Activated CD8-positive, alpha-beta T cell treated with anti-CD3 and anti-CD28 coated beads for 36 hours (primary cell): ENCODE measurements around the gene SPATA7. TPM values are rescaled to one million over a fixed set of nuclear protein-coding genes. Genes with fewer than 3 reads are reported as not detected.

Experiments used
- ATAC-seq: fragments of 200-7000 bp; cut with Tn5 transposase; one replicate; pipeline ENCODE4 v1.10.0; 2021; ENCODE audit warnings: mild to moderate bottlenecking, moderate library complexity
- CTCF ChIA-PET: fragments of 350-600 bp; sonication (Branson Sonifier 250); formaldehyde crosslinking; loops from one replicate; lab custom pipeline; 2021; ENCODE audit warnings: antibody characterized with exemption; lab: Charles Lee
- POLR2A ChIA-PET: fragments of 350-600 bp; sonication (Branson Sonifier 250); formaldehyde crosslinking; loops from one replicate; lab custom pipeline; 2021; ENCODE audit warnings: antibody characterized with exemption; lab: Charles Lee
- DNase-seq: peaks from one replicate; pipeline ENCODE4 v3.0.0-alpha.2; 2020
- H3K27ac Mint-ChIP-seq: one replicate; pipeline ENCODE4 v1.8.0; 2021; ENCODE audit warnings: mild to moderate bottlenecking, mixed read lengths
- H3K27me3 Mint-ChIP-seq: one replicate; pipeline ENCODE4 v1.8.0; 2021; ENCODE audit warnings: mixed read lengths
- H3K36me3 Mint-ChIP-seq: one replicate; pipeline ENCODE4 v1.8.0; 2021; ENCODE audit warnings: low read depth, mixed read lengths
- H3K4me1 Mint-ChIP-seq: one replicate; pipeline ENCODE4 v1.8.0; 2021; ENCODE audit warnings: low read depth, mixed read lengths
- H3K4me3 Mint-ChIP-seq: one replicate; pipeline ENCODE4 v1.8.0; 2021; ENCODE audit warnings: mild to moderate bottlenecking, moderate library complexity, mixed read lengths
- H3K9me3 Mint-ChIP-seq: one replicate; pipeline ENCODE4 v1.8.0; 2021; ENCODE audit warnings: mixed read lengths
- intact Hi-C: fragments of 100-400 bp; cut with micrococcal nuclease; formaldehyde crosslinking; loops from one replicate; pipeline ENCODE4 v1.10.0; 2022
- total RNA-seq, 2 experiments: library from RNA; stranded (reverse); gene quantifications; one replicate each; pipeline ENCODE4 v1.2.3, GENCODE V29; 2021
- TF ChIP-seq, protein P1 (sequence below): fragments of 200-600 bp; IDR thresholded peaks from one replicate; pipeline ENCODE4 v1.8.0; 2022; ENCODE audit warnings: antibody characterized with exemption, mild to moderate bottlenecking

The SPATA7 gene
- total RNA-seq, 2 experiments from 2014 or later: 3.0 to 3.1 TPM

GRCh38 chr14:88424573-88424972 lies 39.1 kb downstream of the SPATA7 start:
- Mint-ChIP-seq H3K27me3 (no peaks in the 10 kb centered on the region), H3K9me3 (no peaks in the 10 kb centered on the region), H3K27ac (no peak overlapping the region), H3K4me3 (no peak overlapping the region), H3K36me3 (peaks cover 1% of the 10 kb centered on the region), H3K4me1 (peaks cover 3% of the 10 kb centered on the region)
- TF ChIP-seq, protein P1, sequence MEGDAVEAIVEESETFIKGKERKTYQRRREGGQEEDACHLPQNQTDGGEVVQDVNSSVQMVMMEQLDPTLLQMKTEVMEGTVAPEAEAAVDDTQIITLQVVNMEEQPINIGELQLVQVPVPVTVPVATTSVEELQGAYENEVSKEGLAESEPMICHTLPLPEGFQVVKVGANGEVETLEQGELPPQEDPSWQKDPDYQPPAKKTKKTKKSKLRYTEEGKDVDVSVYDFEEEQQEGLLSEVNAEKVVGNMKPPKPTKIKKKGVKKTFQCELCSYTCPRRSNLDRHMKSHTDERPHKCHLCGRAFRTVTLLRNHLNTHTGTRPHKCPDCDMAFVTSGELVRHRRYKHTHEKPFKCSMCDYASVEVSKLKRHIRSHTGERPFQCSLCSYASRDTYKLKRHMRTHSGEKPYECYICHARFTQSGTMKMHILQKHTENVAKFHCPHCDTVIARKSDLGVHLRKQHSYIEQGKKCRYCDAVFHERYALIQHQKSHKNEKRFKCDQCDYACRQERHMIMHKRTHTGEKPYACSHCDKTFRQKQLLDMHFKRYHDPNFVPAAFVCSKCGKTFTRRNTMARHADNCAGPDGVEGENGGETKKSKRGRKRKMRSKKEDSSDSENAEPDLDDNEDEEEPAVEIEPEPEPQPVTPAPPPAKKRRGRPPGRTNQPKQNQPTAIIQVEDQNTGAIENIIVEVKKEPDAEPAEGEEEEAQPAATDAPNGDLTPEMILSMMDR: no peak
- DNase-seq (no peak), ATAC-seq (no peak)
- CTCF ChIA-PET: no interaction called here
- intact Hi-C loops: no loop called here
- POLR2A ChIA-PET: no interaction called here

DNA sequence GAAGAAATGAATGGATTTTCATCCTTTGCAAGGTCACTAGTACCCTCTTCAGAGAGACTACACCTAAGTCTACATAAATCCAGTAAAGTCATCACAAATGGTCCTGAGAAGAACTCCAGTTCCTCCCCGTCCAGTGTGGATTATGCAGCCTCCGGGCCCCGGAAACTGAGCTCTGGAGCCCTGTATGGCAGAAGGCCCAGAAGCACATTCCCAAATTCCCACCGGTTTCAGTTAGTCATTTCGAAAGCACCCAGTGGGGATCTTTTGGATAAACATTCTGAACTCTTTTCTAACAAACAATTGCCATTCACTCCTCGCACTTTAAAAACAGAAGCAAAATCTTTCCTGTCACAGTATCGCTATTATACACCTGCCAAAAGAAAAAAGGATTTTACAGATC lies 40.8 kb downstream of the SPATA7 start:
- ATAC-seq: no peak
- H3K4me1 Mint-ChIP-seq: peaks cover 3% of the 10 kb centered on the region

GRCh38 chr14:88430976-88431375 lies 45.5 kb downstream of the SPATA7 start:
- TF ChIP-seq, protein P1: no peak
- ATAC-seq: no peak

More for the DNA sequence above, 40.8 kb downstream of the SPATA7 start:
- no peak for DNase-seq
- H3K27ac Mint-ChIP-seq: no peak overlapping the region
- intact Hi-C loops: no loop called here
- ChIA-PET CTCF (no interaction called here), POLR2A (no interaction called here)
- H3K9me3 Mint-ChIP-seq: no peaks in the 10 kb centered on the region
- TF ChIP-seq, protein P1: no peak
- no peaks in the 10 kb centered on the region for H3K27me3 Mint-ChIP-seq
- H3K36me3 Mint-ChIP-seq: no peaks in the 10 kb centered on the region
- H3K4me3 Mint-ChIP-seq: no peak overlapping the region

DNA sequence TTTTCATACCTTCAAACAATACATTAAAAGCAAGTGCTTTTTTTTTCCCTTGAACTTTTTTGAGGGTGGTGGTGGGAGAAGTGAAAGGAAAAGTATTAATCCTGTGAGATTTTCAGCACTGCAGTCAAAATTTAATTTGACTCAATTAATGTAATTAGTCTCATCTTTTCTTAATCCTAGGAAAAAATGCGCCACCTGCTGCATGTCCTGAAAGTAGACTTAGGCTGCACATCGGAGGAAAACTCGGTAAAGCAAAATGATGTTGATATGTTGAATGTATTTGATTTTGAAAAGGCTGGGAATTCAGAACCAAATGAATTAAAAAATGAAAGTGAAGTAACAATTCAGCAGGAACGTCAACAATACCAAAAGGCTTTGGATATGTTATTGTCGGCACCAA lies 52.2 kb downstream of the SPATA7 start:
- Mint-ChIP-seq H3K4me1 (no peaks in the 10 kb centered on the region), H3K36me3 (peaks cover 6% of the 10 kb centered on the region), H3K4me3 (no peak overlapping the region), H3K9me3 (no peaks in the 10 kb centered on the region), H3K27ac (no peak overlapping the region), H3K27me3 (no peaks in the 10 kb centered on the region)
- ChIA-PET POLR2A (no interaction called here), CTCF (no interaction called here)
- ATAC-seq (no peak), DNase-seq (peak; percentile 2)
- TF ChIP-seq, protein P1: no peak
- intact Hi-C loops: no loop called here

More at GRCh38 chr14:88430976-88431375, 45.5 kb downstream of the SPATA7 start:
- ChIA-PET POLR2A (no interaction called here), CTCF (no interaction called here)
- no peak overlapping the region for H3K4me3 Mint-ChIP-seq
- no peaks in the 10 kb centered on the region for H3K4me1 Mint-ChIP-seq
- no peaks in the 10 kb centered on the region for H3K27me3 Mint-ChIP-seq
- DNase-seq: no peak
- no peak overlapping the region for H3K27ac Mint-ChIP-seq
- peaks cover 2% of the 10 kb centered on the region for H3K36me3 Mint-ChIP-seq
- intact Hi-C loops: no loop called here
- no peaks in the 10 kb centered on the region for H3K9me3 Mint-ChIP-seq

DNA sequence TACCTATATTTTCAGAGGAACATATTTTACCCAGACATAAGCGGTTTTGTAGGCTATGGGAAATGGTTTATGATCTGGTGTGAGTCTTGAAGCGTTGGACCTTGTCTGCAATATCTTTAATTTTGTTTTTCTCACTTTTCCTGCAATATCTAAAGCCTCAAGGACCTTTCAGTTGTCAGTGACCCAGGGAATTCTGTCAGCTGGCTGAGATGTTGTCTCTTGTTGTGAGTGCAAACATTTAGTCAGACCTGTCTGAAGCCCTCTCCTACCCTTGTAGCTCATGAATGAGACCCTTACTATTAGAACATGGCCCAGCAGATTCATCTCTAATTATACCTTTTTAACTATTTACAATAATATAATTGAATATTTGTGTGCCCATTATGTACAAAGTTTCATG lies 53.6 kb downstream of the SPATA7 start:
- Mint-ChIP-seq H3K27ac (no peak overlapping the region), H3K4me1 (no peaks in the 10 kb centered on the region), H3K36me3 (peaks cover 6% of the 10 kb centered on the region), H3K4me3 (no peak overlapping the region), H3K9me3 (no peaks in the 10 kb centered on the region), H3K27me3 (no peaks in the 10 kb centered on the region)
- ChIA-PET POLR2A (no interaction called here), CTCF (interaction anchor here (0.7 kb wide), 1 partner anchor 15 kb away, joined by 3 read pairs; no protein-coding TSS in a partner anchor)
- DNase-seq (no peak), ATAC-seq (no peak)
- TF ChIP-seq, protein P1: no peak
- intact Hi-C loops: no loop called here
